ENCODE measurements around the gene LHX4.

- TF ChIP-seq POLR2AphosphoS5 (IDR thresholded peaks at IDR 0.05) (no peak), EP300 (IDR thresholded peaks at IDR 0.05) (no peak), CTCF (IDR thresholded peaks at IDR 0.05) (no peak), POLR2A (IDR thresholded peaks at IDR 0.05) (no peak)
These were observed 10.3 kb upstream of the LHX4 start for GRCh38 chr1:180219776-180220175.

Data from gastroesophageal sphincter (tissue), 3 donors.